A549 (cell line): ENCODE data around the gene KRT7.
A peak's percentile ranks its signal among the peaks of the same experiment; 100 is the strongest.
"Not testable (repeated sequence)": the region's sequence is repeated elsewhere in the genome, so short reads cannot be mapped to it uniquely, and the experiment has no call there.

Experiments used
- CEBPB ChIP-seq, 2 experiments: fragments of >200 bp in 1 of 2; sonication (Bioruptor Twin) in 1 of 2; formaldehyde crosslinking in 1 of 2; IDR thresholded peaks; 2 replicates each; pipeline ENCODE4 v1.6.1; 2012 to 2016
- CHD2 ChIP-seq: fragments of 150-350 bp; IDR thresholded peaks from 2 replicates; pipeline ENCODE4 v1.6.1; 2014; ENCODE audit warnings: low read length; ENCODE audit not compliant: partially characterized antibody
- ESRRA ChIP-seq: fragments of 150-350 bp; IDR thresholded peaks from 2 replicates; pipeline ENCODE4 v1.6.1; 2014; ENCODE audit warnings: mild to moderate bottlenecking, low read length, borderline replicate concordance
- JUN ChIP-seq, 2 experiments: fragments of >200 bp; sonication (Bioruptor Twin); formaldehyde crosslinking; IDR thresholded peaks; 2 replicates in 1 of 2; 3 replicates in 1 of 2; pipeline ENCODE4 v1.6.1; 2016 to 2017
- NPAS2 ChIP-seq: fragments of 250-450 bp; sonication (Bioruptor Pico); IDR thresholded peaks from 2 replicates; pipeline ENCODE4 v1.8.0; 2022; ENCODE audit warnings: mild to moderate bottlenecking, moderate library complexity, borderline replicate concordance
- NR3C1 ChIP-seq: fragments of >200 bp; sonication (Bioruptor Twin); formaldehyde crosslinking; IDR thresholded peaks from 3 replicates; pipeline ENCODE4 v1.6.1; 2017
- TF ChIP-seq, protein P1 (sequence below): fragments of >200 bp; sonication (Bioruptor Twin); formaldehyde crosslinking; IDR thresholded peaks from 3 replicates; pipeline ENCODE4 v1.5.1; 2016
- TF ChIP-seq, protein P2 (sequence below): fragments of 200-600 bp; sonication (generic); IDR thresholded peaks from 2 replicates; pipeline ENCODE4 v1.6.1; 2016; ENCODE audit warnings: antibody characterized with exemption, mild to moderate bottlenecking, moderate library complexity
- TF ChIP-seq, protein P3 (sequence below): IDR thresholded peaks from 2 replicates; pipeline ENCODE4 v1.6.1; 2012

DNA sequence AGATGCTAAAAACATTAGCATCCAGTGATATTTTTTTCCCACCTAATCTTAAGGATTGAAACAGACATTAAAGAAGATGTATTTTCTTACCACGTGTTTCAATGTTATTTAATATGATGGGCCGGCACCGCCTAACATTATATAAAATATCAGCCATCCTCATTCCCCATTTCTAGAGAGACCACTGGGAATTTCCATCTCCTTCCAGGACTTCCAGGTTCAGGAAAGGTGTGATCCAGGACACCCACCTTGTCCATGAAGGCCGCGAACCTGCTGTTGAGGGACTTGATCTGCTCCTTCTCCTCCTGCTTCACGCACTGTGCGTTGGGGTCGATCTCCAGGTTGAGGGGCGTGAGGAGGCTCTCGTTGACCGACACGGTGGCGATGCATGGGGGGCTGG lies 24.9 kb downstream of the KRT7 start:
- TF ChIP-seq CHD2 = peak; percentile 5
- TF ChIP-seq, protein P1, sequence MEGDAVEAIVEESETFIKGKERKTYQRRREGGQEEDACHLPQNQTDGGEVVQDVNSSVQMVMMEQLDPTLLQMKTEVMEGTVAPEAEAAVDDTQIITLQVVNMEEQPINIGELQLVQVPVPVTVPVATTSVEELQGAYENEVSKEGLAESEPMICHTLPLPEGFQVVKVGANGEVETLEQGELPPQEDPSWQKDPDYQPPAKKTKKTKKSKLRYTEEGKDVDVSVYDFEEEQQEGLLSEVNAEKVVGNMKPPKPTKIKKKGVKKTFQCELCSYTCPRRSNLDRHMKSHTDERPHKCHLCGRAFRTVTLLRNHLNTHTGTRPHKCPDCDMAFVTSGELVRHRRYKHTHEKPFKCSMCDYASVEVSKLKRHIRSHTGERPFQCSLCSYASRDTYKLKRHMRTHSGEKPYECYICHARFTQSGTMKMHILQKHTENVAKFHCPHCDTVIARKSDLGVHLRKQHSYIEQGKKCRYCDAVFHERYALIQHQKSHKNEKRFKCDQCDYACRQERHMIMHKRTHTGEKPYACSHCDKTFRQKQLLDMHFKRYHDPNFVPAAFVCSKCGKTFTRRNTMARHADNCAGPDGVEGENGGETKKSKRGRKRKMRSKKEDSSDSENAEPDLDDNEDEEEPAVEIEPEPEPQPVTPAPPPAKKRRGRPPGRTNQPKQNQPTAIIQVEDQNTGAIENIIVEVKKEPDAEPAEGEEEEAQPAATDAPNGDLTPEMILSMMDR = not testable (repeated sequence)
- TF ChIP-seq ESRRA; NPAS2 (CRISPR knock-in tag); NR3C1; CEBPB (IDR thresholded peaks at IDR 0.05); JUN (IDR thresholded peaks at IDR 0.05): not testable (repeated sequence)
- TF ChIP-seq, protein P2, sequence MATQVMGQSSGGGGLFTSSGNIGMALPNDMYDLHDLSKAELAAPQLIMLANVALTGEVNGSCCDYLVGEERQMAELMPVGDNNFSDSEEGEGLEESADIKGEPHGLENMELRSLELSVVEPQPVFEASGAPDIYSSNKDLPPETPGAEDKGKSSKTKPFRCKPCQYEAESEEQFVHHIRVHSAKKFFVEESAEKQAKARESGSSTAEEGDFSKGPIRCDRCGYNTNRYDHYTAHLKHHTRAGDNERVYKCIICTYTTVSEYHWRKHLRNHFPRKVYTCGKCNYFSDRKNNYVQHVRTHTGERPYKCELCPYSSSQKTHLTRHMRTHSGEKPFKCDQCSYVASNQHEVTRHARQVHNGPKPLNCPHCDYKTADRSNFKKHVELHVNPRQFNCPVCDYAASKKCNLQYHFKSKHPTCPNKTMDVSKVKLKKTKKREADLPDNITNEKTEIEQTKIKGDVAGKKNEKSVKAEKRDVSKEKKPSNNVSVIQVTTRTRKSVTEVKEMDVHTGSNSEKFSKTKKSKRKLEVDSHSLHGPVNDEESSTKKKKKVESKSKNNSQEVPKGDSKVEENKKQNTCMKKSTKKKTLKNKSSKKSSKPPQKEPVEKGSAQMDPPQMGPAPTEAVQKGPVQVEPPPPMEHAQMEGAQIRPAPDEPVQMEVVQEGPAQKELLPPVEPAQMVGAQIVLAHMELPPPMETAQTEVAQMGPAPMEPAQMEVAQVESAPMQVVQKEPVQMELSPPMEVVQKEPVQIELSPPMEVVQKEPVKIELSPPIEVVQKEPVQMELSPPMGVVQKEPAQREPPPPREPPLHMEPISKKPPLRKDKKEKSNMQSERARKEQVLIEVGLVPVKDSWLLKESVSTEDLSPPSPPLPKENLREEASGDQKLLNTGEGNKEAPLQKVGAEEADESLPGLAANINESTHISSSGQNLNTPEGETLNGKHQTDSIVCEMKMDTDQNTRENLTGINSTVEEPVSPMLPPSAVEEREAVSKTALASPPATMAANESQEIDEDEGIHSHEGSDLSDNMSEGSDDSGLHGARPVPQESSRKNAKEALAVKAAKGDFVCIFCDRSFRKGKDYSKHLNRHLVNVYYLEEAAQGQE = not testable (repeated sequence)
- TF ChIP-seq, protein P3, sequence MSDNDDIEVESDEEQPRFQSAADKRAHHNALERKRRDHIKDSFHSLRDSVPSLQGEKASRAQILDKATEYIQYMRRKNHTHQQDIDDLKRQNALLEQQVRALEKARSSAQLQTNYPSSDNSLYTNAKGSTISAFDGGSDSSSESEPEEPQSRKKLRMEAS = not testable (repeated sequence)
